Cortex of kidney (tissue), 1 donor: ENCODE data around the gene MMP21.

ENCODE experiments used
- DNase-seq: peaks from one replicate; lab custom pipeline; 2025; lab: John Stamatoyannopoulos, UW

MMP21 gene

GRCh38 chr10:125762692-125763648 lies 12.7 kb downstream of the MMP21 start:
- no peak for DNase-seq

GRCh38 chr10:125761961-125762360 lies 13.7 kb downstream of the MMP21 start:
- no peak for DNase-seq

DNA sequence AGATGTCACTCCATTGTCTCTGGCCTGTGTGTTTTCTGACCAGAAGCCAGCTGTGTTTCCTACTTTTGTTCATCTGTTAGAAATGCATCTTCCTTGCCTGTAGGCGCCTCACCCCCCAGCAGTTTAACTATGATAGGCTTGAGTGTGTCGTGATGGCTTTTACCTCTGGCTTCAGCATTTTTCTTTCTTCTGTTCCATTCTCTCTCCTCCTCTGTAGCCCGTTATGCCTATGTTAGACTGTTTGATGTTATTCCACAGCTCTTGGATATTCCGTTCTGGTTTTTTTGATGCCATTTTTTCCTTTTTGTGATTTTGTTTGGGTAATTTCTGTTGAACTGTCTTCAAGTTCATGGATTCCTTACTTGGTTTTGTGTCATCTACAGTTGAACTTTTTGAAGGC lies 17.9 kb downstream of the MMP21 start:
- no peak for DNase-seq

DNA sequence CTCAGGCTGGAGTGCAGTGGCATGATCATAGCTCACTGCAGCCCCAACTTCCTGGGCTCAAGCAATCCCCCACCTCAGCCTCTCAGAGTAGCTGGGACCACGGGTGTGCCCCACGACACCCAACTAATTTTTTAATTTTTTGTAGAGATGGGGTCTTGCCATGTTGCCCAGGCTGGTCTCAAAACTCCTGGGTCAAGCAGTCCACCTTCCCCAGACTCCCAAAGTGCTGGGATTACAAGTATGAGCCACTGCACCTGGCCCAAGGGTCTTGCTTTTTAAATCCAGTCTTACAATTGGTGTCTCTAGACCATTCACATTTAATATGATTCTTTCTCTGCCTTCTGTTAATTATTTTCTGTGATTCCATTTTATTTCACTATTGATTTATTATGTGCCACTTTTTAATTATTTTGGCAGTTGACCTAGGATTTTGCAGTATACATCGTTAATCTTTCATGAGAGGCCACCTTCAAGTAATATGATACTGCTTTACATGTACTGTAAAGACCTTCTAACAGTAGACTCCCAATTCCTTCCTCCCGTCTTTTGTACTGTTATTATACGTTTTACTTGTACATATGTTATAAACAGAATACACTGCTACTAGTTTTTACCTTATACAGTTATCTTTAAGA lies 18.7 kb downstream of the MMP21 start:
- no peak for DNase-seq

DNA sequence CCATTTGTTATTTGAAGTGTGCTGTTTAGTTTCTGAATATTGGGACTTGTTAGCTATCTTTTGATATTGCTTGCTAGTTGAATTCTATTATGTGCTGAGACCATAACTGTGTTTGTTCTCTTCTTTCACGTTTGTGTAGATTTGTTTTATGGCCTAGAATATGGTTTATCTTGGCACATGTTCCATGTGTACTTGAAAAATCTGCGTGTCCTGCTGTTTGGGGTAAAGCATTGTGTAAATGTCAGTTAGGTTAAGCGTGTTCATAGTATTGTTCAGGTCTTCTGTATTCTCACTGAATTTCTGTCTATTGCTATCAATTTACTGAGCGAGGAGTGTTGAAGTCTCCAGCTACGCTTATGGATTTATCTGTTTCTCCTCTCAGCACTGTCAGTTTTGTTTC lies 19.4 kb downstream of the MMP21 start:
- no peak for DNase-seq

DNA sequence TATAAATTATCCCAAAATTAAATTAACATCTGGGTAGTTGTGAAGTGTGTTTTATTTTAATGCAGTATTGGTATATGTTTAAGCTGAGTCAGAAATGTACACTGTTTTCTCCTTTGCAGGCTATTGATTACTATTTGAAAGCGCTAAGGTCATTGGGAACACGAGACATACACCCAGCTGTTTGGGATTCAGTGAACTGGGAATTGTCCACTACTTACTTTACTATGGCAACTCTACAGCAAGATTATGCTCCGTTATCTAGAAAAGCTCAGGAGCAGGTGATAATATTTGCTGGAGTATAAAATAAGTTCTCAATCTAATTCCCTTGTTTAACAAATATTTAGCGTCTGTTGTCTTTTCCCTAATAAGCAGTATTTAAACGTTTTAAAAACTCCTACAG lies 28.2 kb downstream of the MMP21 start:
- DNase-seq, result no peak

GRCh38 chr10:125744909-125745308 lies 30.7 kb downstream of the MMP21 start:
- DNase-seq, result no peak

- DNase-seq, result no peak
These were observed 33.2 kb downstream of the MMP21 start for GRCh38 chr10:125742465-125742864.

DNA sequence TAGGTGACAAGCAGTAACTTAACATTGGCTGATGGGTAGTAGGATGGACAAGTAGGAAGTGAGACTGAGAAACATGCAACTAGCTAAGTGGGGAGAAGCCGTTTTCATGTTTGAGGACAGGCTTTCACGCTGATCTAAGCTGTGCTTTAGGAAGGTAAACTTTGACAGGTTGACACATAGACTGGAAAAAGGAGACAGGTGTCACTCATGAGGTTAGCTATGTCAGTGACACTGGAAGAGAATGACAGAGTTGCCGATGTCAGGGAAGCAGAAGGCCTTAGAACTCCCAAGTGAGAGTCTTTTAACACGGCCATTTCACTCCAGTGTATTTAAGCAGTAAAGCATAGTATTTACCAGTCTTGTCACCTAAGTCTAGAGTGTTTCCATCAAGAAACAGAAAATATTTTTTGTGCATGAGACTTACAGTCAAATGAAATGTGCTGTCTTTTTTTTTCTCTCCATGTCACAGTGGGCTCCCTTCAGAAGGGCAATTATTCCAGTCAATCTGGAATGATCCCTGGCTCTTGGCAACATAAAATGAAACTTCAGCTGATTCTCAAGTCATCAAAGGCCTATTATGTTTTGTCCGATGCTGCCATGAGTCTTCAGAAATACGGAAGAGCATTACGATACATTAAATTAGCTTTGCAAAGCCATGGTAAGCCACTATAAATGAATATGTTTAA lies 35.5 kb downstream of the MMP21 start:
- DNase-seq, result no peak

DNA sequence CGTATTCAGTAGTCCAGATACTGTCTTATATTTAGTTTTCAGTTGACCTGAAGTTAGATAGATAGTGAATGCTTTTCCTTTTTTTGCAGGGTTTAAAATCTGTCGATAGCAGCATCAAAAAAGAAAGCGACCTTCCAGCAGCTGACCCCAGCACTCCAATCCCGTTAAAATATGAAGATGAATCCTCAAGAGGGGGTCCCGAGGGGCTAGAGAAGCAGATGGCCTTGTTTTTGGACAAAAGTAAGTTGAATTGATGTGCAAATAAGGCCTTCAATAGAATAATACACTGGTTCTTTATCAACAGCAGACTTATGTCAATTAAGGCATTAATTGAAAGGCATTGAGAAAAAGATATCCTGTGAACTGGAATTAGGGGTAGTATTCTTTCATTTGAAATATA lies 37.4 kb downstream of the MMP21 start:
- no peak for DNase-seq

DNA sequence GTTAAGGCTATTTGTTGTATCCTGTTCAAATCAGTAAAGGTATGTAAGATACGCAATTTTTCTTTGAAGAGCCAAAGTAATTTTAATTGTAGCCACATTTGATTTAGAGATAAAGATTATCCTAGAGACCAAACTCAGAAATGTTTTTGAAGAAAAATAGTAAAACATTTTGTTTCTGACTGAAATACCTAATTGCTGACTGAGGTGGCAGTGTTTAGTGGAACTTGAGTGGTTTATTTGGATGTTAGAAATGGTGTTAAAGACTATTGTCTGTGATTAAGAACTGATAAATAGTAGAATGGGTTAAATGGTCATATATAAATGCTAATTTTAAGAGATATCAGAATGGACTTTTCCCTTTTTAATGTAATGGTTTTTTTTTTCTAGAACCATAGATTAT lies 40.8 kb downstream of the MMP21 start:
- DNase-seq, result no peak

DNA sequence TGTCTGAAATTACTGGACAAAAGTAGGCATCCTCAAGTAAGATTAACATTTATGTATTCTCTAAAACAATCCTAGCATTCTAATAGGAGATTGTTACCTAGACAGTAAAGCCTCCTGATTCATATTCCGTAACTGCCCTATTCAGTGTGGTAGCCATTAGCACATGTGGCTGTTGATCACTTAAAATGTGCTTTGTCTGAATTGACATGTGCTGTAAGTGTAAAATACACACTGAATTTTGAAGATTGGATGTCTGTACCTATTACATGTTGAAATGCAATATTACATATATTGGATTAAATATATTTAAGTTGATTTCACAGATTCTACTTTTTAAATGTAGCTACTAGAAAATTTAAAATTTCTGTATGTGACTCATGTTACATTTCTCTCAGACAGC lies 41.5 kb downstream of the MMP21 start:
- DNase-seq, result no peak

- DNase-seq, result no peak
These were observed 48.2 kb downstream of the MMP21 start for GRCh38 chr10:125727436-125727835.

- no peak for DNase-seq
These were observed 48.7 kb downstream of the MMP21 start for GRCh38 chr10:125726914-125727313.

GRCh38 chr10:125722811-125723210 lies 52.8 kb downstream of the MMP21 start:
- no peak for DNase-seq

DNA sequence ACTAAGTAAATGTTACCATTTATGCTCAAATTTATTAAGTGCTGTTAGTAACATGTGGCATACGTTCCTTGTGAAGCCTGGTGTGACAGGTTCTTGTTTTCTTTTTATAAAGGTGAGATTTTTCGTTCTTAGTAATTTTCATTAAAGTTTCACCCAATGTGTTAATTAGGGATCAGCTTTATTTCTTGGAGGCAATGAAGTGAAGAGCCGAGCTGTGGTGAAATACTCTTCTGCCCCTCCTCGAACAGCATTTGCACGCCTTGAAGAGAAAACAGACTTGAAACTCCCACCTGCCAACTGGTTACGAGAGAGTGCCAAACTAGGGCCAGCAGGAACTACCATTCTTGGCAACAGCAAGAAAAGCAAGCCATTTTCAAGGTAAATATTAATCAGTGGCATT lies 54.6 kb downstream of the MMP21 start:
- no peak for DNase-seq

GRCh38 chr10:125720002-125720382 lies 55.6 kb downstream of the MMP21 start:
- no peak for DNase-seq

GRCh38 chr10:125719173-125720001 lies 56.2 kb downstream of the MMP21 start, which contains the start of gene EDRF1:
Gene EDRF1, plus strand, starts transcription at chr10:125719709. Its CDS starts 99 bp downstream, at chr10:125719808.
- DNase-seq, result no peak
